Esophagus squamous epithelium (tissue), 5 donors: ENCODE results near the gene ALAS2. TPM values are rescaled to one million over a fixed set of nuclear protein-coding genes. Genes with fewer than 3 reads are reported as not detected.
"Not testable (repeated sequence)": the region's sequence is repeated elsewhere in the genome, so short reads cannot be mapped to it uniquely, and the experiment has no call there.

Source experiments
- DNase-seq: peaks from one replicate; lab custom pipeline; 2025; lab: John Stamatoyannopoulos, UW
- H3K27ac ChIP-seq, 4 donors: fragments of 200-600 bp; sonication (generic); one replicate each; pipeline ENCODE4 v1.5.1; 2016 to 2019; ENCODE audit warnings: mild to moderate bottlenecking in 1 of 4
- H3K27me3 ChIP-seq, 4 donors: fragments of 200-600 bp; sonication (generic); 1 replicate in 3 of 4; 2 replicates in 1 of 4; pipeline versions ENCODE4 v1.5.1 to v1.6.0; 2017 to 2021; ENCODE audit warnings: antibody characterized with exemption in 1 of 4
- H3K36me3 ChIP-seq, 3 donors: fragments of 200-600 bp; sonication (generic); one replicate each; pipeline ENCODE4 v1.5.1; 2016 to 2019
- H3K4me1 ChIP-seq, 3 donors: fragments of 200-600 bp; sonication (generic); one replicate each; pipeline ENCODE4 v1.5.1; 2017 to 2019
- H3K4me3 ChIP-seq, 4 donors: fragments of 200-600 bp; sonication (generic); 1 replicate in 3 of 4; 2 replicates in 1 of 4; pipeline ENCODE4 v1.5.1; 2016 to 2019; ENCODE audit warnings: mild to moderate bottlenecking in 2 of 4, moderate library complexity in 1 of 4
- H3K9me3 ChIP-seq, 3 donors: fragments of 200-600 bp; sonication (generic); one replicate each; pipeline ENCODE4 v1.5.1; 2016 to 2019
- POLR2A ChIP-seq, 4 donors: fragments of 450-650 bp; IDR thresholded peaks; one replicate each; pipeline ENCODE4 v1.6.1; 2017; ENCODE audit warnings: antibody characterized with exemption in 4 of 4, mild to moderate bottlenecking in 4 of 4, moderate library complexity in 3 of 4
- WGBS, 2 donors: methylation state at CpG; one replicate each; pipeline ENCODE4 v1.1.5; 2018; 5-methylcytosine and 5-hydroxymethylcytosine counted together
- intact Hi-C: fragments of 100-400 bp; cut with DNase I; formaldehyde crosslinking; loops from one replicate; pipeline ENCODE4 v1.15.0; 2022
- total RNA-seq, 4 donors: library from RNA; depleted of rRNA; stranded (reverse); fragments of >200 nt; gene quantifications; one replicate each; pipeline ENCODE4 v1.1.0, GENCODE V29; 2016
- TF ChIP-seq, protein P1 (sequence below), 6 experiments: fragments of 450-650 bp in 4 of 6; fragments of 200-600 bp in 2 of 6; sonication (generic) in 2 of 6; IDR thresholded peaks; one replicate each; pipeline ENCODE4 v1.5.1; 2016 to 2019; ENCODE audit warnings: antibody characterized with exemption in 6 of 6, mild to moderate bottlenecking in 4 of 6, moderate library complexity in 4 of 6
- donor health status: DM: yes; HTN: yes; CAD: no.

ALAS2 gene
- total RNA-seq, 4 donors from 2014 or later, result not detected

DNA sequence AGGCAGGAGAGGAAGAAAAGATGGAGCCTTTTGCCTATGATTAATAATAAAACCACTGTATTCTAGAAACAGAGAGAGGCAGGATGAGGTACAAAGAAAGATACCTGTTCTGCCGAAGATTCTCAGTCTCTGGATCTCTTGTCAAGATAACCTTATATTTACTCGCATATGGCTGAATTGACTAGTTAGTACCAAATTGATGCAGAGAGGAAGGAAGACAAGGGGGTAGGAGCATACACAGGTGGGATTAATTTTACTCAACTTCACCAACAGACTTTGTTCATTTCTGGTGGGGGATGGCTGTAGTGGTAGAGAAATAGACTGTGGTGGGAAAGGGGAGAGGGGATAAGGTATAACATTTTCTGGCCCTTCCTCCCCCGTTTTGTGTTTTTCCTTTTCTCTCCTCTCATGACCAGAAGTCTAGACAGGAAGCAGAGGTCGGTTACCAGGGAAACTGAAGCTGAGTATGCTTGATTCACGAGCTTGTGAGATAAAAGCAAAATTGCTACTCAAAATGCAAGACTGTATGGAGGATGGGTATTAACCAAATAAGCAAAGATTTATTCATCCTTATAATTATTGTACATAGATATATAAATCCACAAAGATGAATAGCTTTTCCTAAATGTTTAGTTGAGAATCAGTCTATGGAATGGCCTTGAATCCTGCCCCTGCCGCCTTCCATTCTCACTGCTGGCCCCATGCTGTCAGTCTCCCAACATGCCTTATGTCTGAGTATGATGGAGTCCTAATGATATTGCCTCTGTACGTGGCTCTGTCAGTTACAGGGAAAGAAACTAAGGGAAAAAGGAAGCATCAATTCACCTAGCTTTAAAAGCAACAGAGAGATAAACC, 26.3 kb upstream of the ALAS2 start:
- WGBS, 2 donors, result 18 to 33% methylated on average over 3 to 7 of the region's 7 CpGs
- no peak overlapping the region for H3K27ac ChIP-seq
- intact Hi-C loops, result loop anchor here (10.0 kb wide), 1 partner anchor 162 kb away; no protein-coding TSS in a partner anchor
- no peak for DNase-seq
- no peaks in the 10 kb centered on the region for H3K27me3 ChIP-seq
- TF ChIP-seq, protein P1, sequence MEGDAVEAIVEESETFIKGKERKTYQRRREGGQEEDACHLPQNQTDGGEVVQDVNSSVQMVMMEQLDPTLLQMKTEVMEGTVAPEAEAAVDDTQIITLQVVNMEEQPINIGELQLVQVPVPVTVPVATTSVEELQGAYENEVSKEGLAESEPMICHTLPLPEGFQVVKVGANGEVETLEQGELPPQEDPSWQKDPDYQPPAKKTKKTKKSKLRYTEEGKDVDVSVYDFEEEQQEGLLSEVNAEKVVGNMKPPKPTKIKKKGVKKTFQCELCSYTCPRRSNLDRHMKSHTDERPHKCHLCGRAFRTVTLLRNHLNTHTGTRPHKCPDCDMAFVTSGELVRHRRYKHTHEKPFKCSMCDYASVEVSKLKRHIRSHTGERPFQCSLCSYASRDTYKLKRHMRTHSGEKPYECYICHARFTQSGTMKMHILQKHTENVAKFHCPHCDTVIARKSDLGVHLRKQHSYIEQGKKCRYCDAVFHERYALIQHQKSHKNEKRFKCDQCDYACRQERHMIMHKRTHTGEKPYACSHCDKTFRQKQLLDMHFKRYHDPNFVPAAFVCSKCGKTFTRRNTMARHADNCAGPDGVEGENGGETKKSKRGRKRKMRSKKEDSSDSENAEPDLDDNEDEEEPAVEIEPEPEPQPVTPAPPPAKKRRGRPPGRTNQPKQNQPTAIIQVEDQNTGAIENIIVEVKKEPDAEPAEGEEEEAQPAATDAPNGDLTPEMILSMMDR (IDR thresholded peaks at IDR 0.05), result no peak
- TF ChIP-seq POLR2A (IDR thresholded peaks at IDR 0.05), result no peak
- no peaks in the 10 kb centered on the region for H3K4me1 ChIP-seq
- H3K4me3 ChIP-seq, result peak overlapping the region in 2 of 4 donors; percentile 6 to 14
- H3K36me3 ChIP-seq, result no peaks in the 10 kb centered on the region
- no peaks in the 10 kb centered on the region for H3K9me3 ChIP-seq

DNA sequence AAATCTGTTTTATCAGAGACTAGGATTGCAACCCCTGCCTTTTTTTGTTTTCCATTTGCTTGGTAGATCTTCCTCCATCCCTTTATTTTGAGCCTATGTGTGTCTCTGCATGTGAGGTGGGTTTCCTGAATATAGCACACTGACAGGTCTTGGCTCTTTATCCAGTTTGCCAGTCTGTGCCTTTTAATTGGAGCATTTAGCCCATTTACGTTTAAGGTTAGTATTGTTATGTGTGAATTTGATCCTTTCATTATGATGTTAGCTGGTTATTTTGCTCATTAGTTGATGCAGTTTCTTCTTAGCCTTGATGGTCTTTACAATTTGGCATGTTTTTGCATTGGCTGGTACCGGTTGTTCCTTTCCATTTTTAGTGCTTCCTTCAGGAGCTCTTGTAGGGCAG, 19.8 kb upstream of the ALAS2 start:
- 78 to 85% methylated on average over 1 to 2 of the region's 2 CpGs for WGBS, 2 donors
- intact Hi-C loops, result loop anchor here (10.0 kb wide), 1 partner anchor 156 kb away; no protein-coding TSS in a partner anchor

DNA sequence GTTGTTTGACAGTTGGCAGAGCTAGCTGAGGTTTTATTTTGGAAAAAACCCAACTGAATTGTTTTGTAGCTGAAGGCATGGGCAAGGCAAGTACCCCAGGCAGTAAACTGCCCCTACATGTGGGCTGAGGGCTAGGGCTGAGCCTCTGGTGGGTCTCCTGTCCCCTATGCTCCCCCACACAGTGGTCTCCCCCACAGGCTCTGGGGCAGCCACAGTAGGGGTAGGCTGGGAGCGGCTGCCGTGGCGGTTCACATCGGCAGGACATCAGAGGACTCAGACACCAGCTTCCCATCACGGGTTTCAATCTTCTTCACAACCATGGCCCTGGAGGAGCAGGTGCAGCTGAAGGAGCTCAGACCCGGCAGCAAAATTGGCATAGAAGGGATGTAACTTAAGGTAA, 10.7 kb upstream of the ALAS2 start:
- Histone ChIP-seq H3K36me3 (no peaks in the 10 kb centered on the region), H3K9me3 (no peaks in the 10 kb centered on the region), H3K27ac (no peak overlapping the region), H3K27me3 (no peaks in the 10 kb centered on the region), H3K4me1 (no peaks in the 10 kb centered on the region), H3K4me3 (no peak overlapping the region)
- no peak for DNase-seq
- TF ChIP-seq, protein P1 (IDR thresholded peaks at IDR 0.05), result no peak
- TF ChIP-seq POLR2A (IDR thresholded peaks at IDR 0.05), result no peak
- whole genome bisulfite sequencing, 2 donors, result 84 to 92% methylated on average over 2 of the region's 6 CpGs
- intact Hi-C loops, result no loop called here

More for the DNA sequence above, 19.8 kb upstream of the ALAS2 start:
- H3K27me3 ChIP-seq, DNase-seq, H3K36me3 ChIP-seq, H3K4me1 ChIP-seq, H3K4me3 ChIP-seq, H3K9me3 ChIP-seq, H3K27ac ChIP-seq: not testable (repeated sequence)

DNA sequence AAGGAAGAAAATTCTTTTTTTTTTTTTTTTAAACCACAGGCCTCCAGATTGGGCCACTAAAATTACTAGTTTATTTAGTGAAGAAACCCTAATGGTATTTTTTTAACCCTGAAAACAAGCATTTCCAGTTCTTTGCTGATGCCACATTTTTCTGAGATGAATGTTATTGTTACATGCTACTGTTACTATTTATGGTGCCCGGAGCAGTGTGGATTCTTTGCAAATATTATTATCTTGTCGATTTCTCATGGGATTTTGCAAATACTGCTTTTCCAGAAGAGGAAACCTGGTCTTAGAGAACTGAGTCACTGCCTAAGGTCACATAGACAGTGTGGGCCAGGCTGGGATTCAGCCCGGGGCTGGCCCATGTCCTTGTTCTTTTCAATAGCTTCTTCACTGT, 8.7 kb upstream of the ALAS2 start:
- Histone ChIP-seq H3K27me3 (no peaks in the 10 kb centered on the region), H3K4me1 (no peaks in the 10 kb centered on the region), H3K9me3 (no peaks in the 10 kb centered on the region), H3K36me3 (no peaks in the 10 kb centered on the region), H3K4me3 (no peak overlapping the region), H3K27ac (no peak overlapping the region)
- WGBS, 2 donors, result 55 to 69% methylated on average over 3 of the region's 3 CpGs
- DNase-seq, result no peak
- intact Hi-C loops, result no loop called here
- TF ChIP-seq, protein P1 (IDR thresholded peaks at IDR 0.05), result no peak
- no peak for TF ChIP-seq POLR2A (IDR thresholded peaks at IDR 0.05)

DNA sequence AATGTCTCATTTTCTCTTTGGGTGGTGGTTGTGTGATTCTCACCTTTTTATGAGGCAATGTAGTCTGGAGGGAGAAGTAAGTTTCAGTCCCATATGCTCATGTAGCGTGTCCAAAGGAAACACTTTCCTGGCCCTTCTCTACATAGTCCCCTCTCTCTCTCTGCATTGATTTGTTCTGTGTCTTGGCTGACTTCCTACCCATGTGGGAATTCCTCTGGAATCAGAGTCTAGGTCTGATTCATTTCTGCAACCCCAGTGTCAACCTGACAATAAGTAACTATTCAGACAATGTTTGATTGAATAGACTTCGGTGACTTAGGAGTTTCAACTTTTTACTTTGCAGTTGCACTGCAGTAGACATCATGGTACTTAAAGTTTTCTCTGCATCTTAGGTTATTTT, 2.7 kb upstream of the ALAS2 start:
- Histone ChIP-seq H3K4me3 (no peak overlapping the region), H3K36me3 (no peaks in the 10 kb centered on the region), H3K27me3 (no peaks in the 10 kb centered on the region), H3K9me3 (no peaks in the 10 kb centered on the region), H3K4me1 (no peaks in the 10 kb centered on the region), H3K27ac (no peak overlapping the region)
- TF ChIP-seq, protein P1 (IDR thresholded peaks at IDR 0.05), result no peak
- TF ChIP-seq POLR2A (IDR thresholded peaks at IDR 0.05), result no peak
- no peak for DNase-seq
- intact Hi-C loops, result no loop called here
- 70 to 86% methylated on average over 2 of the region's 2 CpGs for WGBS, 2 donors
